ENCODE results near the gene EIF3A. TPM values are rescaled to one million over a fixed set of nuclear protein-coding genes. Genes with fewer than 3 reads are reported as not detected.
"Not testable (repeated sequence)": the region's sequence is repeated elsewhere in the genome, so short reads cannot be mapped to it uniquely, and the experiment has no call there.

EIF3A gene
- total and polyA plus RNA-seq, 4 donors = 37.1 to 101 (median 80.5) TPM

DNA sequence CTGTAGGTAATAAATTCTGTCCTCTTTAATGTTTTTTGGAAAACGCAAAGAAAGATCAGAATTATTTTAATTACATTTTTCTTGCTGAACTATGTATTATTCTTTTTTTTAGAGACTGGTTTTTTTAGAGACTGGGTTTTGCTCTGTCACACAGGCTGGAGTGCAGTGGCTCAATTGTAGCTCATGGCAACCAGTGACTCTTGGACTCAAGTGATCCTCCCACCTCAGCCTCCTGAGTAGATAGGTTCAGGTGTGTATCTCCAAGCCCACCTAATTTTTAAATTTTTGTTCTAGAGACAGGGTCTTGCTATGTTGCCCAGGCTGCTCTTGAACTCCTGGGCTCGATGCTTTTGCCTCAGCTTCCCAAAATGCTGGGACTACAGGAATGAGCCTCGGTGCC is 18.0 kb upstream of the EIF3A start:
- DNase-seq (no peak), ATAC-seq (ENCODE audit: insufficient read depth, low FRiP score) (no peak)
- 92 to 94% methylated on average over 3 of the region's 3 CpGs for WGBS, 2 donors
- no peak overlapping the region for H3K9ac ChIP-seq (ENCODE audit: insufficient read depth in 1 of 2, low read length in 2 of 2)
- H3K4me3 ChIP-seq = no peak overlapping the region
- H3K36me3 ChIP-seq (ENCODE audit: control insufficient read depth in 4 of 4, insufficient read depth in 4 of 4, low read length in 4 of 4) = no peaks in the 10 kb centered on the region
- no peaks in the 10 kb centered on the region for H3K27me3 ChIP-seq (ENCODE audit: control insufficient read depth in 3 of 3, insufficient read depth in 3 of 3, low read length in 2 of 3)
- H3K27ac ChIP-seq (ENCODE audit: low read depth in 1 of 2, low read length in 1 of 2) = no peak overlapping the region
- H3K4me1 ChIP-seq (ENCODE audit: control insufficient read depth in 5 of 5, insufficient read depth in 5 of 5, low read length in 5 of 5) = no peaks in the 10 kb centered on the region
- H3K9me3 ChIP-seq (ENCODE audit: control insufficient read depth in 4 of 4, insufficient read depth in 3 of 4, low read length in 3 of 4) = no peaks in the 10 kb centered on the region
- TF ChIP-seq CTCF (IDR thresholded peaks at IDR 0.05; ENCODE audit: control extremely low read depth, extremely low read depth) = no peak

- H3K27me3 ChIP-seq (ENCODE audit: control insufficient read depth in 3 of 3, insufficient read depth in 3 of 3, low read length in 2 of 3); H3K27ac ChIP-seq (ENCODE audit: low read depth in 1 of 2, low read length in 1 of 2); H3K36me3 ChIP-seq (ENCODE audit: control insufficient read depth in 4 of 4, insufficient read depth in 4 of 4, low read length in 4 of 4); H3K9ac ChIP-seq (ENCODE audit: insufficient read depth in 1 of 2, low read length in 2 of 2); DNase-seq; H3K4me3 ChIP-seq; ATAC-seq (ENCODE audit: insufficient read depth, low FRiP score); H3K9me3 ChIP-seq (ENCODE audit: control insufficient read depth in 4 of 4, insufficient read depth in 3 of 4, low read length in 3 of 4); H3K4me1 ChIP-seq (ENCODE audit: control insufficient read depth in 5 of 5, insufficient read depth in 5 of 5, low read length in 5 of 5): not testable (repeated sequence)
- 94 to 98% methylated on average over 12 of the region's 12 CpGs for WGBS, 2 donors
Observed at GRCh38 chr10:119096641-119097415, 16.2 kb upstream of the EIF3A start.

DNA sequence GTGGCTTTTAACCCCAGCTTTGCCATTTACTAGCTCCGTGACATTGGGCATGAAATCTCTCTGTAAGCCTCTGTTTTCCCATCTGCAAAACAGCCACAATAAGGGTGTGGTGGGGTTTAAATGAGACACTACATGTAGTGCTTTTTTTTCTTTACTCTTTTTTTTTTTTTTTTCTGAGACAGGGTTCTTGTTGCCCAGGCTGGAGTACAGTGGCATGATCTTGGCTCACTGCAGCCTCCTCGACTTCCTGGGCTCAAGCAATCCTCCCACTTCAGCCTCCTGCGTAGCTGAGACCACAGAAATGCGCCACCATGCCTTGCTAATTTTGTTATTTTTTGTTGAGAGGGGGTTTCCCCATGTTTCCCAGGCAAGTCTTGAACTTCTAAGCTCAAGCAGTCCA is 15.0 kb upstream of the EIF3A start:
- Histone ChIP-seq H3K27me3 (ENCODE audit: control insufficient read depth in 3 of 3, insufficient read depth in 3 of 3, low read length in 2 of 3) (no peaks in the 10 kb centered on the region), H3K27ac (ENCODE audit: low read depth in 1 of 2, low read length in 1 of 2) (no peak overlapping the region), H3K4me3 (no peak overlapping the region), H3K4me1 (ENCODE audit: control insufficient read depth in 5 of 5, insufficient read depth in 5 of 5, low read length in 5 of 5) (no peaks in the 10 kb centered on the region), H3K36me3 (ENCODE audit: control insufficient read depth in 4 of 4, insufficient read depth in 4 of 4, low read length in 4 of 4) (no peaks in the 10 kb centered on the region), H3K9ac (ENCODE audit: insufficient read depth in 1 of 2, low read length in 2 of 2) (no peak overlapping the region), H3K9me3 (ENCODE audit: control insufficient read depth in 4 of 4, insufficient read depth in 3 of 4, low read length in 3 of 4) (no peaks in the 10 kb centered on the region)
- DNase-seq = no peak
- 71 to 81% methylated on average over 4 of the region's 4 CpGs for WGBS, 2 donors
- TF ChIP-seq CTCF (IDR thresholded peaks at IDR 0.05; ENCODE audit: control extremely low read depth, extremely low read depth) = no peak
- ATAC-seq (ENCODE audit: insufficient read depth, low FRiP score) = no peak

- ATAC-seq (ENCODE audit: insufficient read depth, low FRiP score) (no peak), DNase-seq (no peak)
- Histone ChIP-seq H3K36me3 (ENCODE audit: control insufficient read depth in 4 of 4, insufficient read depth in 4 of 4, low read length in 4 of 4) (no peaks in the 10 kb centered on the region), H3K4me3 (no peak overlapping the region), H3K9ac (ENCODE audit: insufficient read depth in 1 of 2, low read length in 2 of 2) (no peak overlapping the region), H3K27ac (ENCODE audit: low read depth in 1 of 2, low read length in 1 of 2) (no peak overlapping the region), H3K4me1 (ENCODE audit: control insufficient read depth in 5 of 5, insufficient read depth in 5 of 5, low read length in 5 of 5) (no peaks in the 10 kb centered on the region), H3K9me3 (ENCODE audit: control insufficient read depth in 4 of 4, insufficient read depth in 3 of 4, low read length in 3 of 4) (no peaks in the 10 kb centered on the region), H3K27me3 (ENCODE audit: control insufficient read depth in 3 of 3, insufficient read depth in 3 of 3, low read length in 2 of 3) (no peaks in the 10 kb centered on the region)
- 54 to 66% methylated on average over 5 of the region's 5 CpGs for WGBS, 2 donors
- TF ChIP-seq CTCF (IDR thresholded peaks at IDR 0.05; ENCODE audit: control extremely low read depth, extremely low read depth) = no peak
Observed at GRCh38 chr10:119090968-119091367, 10.4 kb upstream of the EIF3A start.

All from lung (tissue), 12 donors.